NCI-H2029 (cell line): ENCODE measurements around the gene RERE.

Experiments used
- DNase-seq: peaks from one replicate; lab custom pipeline; 2025; lab: John Stamatoyannopoulos, UW

RERE gene

DNA sequence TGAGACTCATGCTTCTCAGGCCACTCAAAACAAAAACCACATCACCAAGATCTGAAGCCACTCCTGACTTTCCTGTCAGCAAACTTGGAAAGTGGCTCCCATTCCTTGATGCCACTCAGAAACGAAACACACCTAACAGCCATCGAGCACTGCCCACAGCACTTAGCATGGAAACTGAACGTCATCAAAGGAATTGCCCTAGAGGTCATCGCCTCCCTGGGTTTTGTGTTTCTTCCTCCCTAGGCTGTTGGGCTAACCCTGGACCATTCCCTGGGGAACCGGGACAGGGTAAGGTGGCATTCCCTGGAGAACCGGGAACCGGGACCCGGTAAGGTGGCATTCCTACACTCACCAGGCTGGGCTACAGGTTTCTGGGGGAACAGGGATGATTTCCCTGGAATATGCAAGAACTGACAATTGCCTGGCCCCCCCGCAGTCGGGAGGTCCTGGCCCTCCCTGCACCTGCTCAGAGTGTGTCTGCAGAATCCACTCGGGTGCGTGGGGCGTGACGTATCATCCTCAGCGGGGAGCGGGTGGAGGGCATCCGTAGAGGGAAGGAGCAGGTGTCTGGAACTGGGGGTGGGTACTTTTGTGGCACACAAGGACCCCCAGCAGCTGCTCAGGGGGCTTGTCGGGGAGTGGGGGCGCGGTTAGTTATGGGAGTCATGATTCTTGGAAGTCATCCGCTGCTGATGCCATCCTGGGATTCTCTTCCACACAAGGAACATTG, 469.2 kb downstream of the RERE start:
- DNase-seq: no peak

DNA sequence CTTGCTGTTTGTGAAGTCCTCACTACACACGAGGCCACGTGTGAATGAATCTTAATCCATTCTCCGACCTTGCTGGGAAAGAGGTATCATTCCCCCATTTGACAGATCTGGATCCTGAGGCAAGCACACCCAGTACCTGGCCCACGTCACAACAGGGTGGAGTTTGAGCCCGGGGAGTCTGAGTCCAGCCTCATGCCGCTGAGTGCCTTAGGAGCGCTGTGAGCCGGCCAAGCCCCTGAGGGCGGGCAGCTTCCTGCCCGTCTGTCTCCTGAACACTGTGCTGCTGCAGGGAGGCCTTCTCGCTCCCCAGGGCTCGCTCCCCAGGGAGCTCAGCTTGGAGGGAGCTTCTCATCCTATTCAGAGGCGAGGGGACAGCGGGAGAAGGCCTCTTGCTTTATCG, 469.8 kb downstream of the RERE start:
- no peak for DNase-seq

DNA sequence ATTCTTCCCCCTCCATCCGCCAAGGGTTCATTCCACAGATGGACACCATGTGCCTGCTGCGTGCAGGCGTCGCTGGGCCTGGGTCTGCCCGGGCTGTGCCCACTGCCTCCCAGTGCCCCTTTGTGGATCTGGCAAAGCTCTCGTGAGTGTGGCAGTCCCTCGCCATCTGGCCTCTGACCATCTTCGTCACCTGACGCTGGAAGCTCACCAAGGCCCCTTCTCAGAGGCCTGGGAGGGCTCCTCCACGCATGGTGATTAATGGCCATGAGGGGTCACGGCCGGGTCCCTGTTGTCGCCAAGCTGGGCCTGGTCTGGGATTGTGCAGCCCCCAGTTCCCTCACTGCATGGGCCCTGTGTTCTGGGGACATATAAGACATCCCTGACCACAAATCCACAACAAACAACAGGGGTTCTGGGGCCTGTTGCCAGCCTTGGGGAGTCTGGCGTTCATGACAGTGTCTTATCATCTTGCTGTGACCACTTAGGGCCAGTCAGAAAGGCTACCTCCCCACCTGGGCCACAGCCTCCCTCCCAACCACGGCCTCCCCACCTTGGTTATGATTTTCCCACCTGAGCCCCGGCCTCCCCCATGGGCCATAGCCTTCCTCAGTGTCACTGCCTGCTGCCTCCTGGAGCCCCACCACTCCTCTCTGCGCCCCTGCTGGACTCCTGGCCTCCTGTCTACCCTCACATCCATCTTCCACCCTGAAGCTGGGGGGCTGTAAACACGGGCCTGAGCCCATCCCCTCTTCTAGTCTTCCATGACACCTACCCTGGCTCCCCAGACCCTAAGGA, 471.6 kb downstream of the RERE start:
- DNase-seq: no peak

DNA sequence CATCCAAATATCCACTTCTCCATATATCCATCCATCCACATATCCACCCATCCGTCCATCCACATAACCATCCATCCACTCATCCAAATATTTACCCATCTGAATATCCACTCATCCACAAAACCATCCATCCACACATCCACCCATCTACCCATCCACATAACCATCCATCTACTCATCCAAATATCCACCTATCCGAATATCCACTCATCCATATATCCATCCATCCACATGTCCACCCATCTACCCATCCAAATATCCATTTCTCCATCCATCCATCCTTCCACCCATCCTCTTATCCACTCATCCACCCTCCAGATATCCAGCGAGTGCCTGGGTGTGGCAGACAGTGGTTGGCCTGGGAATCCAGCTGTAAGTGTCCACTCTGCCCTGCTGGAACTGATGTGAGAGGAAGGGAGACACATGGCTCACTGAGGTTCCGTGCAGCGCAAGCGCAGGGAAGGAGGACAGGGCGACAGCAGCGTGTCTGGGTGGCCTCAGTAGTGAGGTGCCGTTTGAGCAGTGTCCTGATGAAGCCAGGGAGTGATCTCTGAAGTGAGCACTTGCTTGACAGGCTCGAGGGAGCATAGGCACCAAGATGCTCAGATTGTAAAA, 472.4 kb downstream of the RERE start:
- no peak for DNase-seq

DNA sequence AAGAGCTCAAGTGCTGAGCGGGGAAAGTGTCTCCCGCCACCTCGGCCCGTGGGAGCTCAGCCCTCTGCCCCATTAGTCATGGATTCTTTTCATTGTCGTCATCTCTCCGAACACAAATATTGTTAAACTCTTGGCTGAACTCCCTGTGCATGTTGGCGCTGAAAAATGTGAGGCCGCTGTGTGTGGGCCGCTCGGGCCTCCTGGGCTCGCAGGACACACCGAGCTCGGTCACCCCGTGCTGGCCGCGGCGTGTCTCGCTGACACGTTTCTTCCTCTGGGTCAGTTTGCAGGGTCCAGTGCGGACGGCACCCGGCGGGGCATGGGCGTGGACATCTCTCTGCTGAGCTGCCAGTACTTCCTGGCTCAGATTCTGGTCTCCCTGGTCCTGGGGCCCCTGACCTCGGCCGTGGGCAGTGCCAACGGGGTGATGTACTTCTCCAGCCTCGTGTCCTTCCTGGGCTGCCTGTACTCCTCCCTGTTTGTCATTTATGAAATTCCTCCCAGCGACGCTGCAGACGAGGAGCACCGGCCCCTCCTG, 473.9 kb downstream of the RERE start:
- no peak for DNase-seq

DNA sequence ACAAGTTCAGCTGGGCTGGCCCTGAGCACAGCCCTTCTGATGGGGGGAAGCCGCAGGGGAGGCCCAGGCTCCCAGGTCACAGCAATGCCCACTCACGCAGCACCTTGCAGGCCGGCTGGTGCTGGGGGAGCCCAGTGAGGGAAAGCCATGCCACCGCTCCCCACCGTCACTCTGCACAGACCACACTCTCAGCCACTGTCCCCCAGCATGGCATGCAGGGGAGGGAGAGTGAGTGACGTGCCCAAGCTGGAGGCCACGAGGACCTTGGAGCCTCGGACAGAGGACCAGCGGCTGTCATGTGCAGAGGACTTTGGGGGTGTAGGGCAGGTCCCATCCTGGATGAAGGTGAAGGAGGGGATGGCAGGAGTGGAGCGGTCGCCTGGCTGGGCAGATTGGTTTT, 474.4 kb downstream of the RERE start:
- no peak for DNase-seq

DNA sequence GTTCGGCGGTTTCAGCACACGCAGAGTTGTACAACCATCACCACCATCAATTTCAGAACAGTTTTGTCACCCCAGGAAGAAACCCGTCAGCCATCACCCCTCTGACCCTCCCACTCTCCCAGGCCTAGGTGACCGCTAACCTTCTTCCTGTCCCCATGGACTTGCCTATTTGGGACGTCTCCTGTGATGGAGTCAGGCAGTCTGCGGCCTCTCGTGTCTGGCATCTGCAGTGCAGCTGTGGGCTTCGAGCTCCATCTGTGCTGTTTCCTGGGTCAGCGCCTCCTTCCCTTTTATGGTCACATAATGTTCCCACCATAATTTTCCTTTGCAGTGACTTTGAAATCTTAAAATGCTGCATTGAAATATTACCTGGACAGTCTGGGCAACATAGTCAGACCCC, 475.1 kb downstream of the RERE start:
- DNase-seq: no peak

DNA sequence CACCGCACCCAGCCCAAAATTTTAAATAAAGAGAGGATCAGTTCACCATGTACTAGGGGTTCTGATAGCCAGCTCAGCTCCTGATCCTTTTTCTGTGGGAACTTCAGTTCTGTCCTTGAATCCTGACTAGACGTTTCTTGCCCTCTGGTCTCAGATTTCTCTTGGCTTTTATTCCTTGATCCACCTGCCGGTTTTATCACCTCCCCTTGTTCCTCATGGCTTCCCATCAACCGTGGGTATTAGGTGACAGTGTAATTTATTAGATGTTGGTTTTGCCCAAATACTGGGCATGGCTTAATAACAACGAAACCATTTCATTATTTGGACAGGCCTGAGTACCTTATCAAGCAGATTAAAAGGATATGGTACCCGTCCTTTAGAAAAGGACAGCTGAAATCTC, 477.0 kb downstream of the RERE start:
- no peak for DNase-seq

DNA sequence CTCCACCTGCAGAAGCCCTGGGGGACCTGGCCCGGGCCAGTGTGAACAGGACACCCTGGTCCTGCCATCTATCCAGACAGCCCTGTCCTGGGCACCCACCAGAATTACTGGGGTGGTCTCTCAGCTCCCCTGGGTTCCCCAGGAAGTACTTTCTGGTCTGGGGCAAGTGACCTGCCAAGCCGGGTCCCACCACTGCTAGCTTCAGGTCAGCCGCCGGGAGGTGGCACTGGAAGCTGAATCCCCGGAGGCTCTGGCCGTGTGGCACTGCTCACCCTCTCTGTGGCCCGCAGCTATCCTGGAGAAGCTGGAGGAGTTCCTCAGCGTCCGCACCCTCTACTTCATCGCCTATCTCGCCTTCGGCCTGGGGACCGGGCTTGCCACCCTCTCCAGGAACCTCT, 478.2 kb downstream of the RERE start:
- DNase-seq: no peak

DNA sequence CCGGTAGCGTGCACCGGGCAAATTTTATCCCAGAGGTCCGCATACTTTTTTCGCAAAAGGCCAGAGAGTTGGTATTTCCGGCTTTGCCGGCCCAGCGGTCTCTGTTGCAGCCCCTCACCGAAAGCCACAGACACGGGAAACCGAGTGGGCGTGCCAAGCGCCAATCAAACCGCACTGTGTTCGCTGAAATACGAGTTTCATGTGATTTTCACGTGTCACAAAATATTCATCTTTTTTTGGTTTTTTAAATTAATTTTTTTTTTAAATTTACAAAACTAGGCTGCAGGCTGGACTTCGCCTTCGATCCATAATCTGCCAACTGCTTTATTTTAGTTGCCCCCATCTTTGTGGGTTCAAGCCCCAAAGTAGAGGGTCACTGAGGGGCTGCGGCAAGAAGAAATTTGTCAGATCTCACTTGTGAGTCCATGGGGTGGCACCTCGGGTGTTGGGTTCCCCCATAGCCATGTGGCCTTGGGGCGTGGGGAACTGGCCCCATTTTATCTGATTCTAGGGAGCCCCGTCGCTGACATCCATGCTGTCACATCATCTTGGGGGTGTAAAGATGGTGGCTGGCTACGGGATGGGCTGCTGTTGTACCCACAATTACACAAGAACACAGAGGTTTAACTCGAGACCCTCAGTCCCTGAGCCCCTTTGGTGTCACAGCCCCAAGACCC, 478.8 kb downstream of the RERE start:
- no peak for DNase-seq

DNA sequence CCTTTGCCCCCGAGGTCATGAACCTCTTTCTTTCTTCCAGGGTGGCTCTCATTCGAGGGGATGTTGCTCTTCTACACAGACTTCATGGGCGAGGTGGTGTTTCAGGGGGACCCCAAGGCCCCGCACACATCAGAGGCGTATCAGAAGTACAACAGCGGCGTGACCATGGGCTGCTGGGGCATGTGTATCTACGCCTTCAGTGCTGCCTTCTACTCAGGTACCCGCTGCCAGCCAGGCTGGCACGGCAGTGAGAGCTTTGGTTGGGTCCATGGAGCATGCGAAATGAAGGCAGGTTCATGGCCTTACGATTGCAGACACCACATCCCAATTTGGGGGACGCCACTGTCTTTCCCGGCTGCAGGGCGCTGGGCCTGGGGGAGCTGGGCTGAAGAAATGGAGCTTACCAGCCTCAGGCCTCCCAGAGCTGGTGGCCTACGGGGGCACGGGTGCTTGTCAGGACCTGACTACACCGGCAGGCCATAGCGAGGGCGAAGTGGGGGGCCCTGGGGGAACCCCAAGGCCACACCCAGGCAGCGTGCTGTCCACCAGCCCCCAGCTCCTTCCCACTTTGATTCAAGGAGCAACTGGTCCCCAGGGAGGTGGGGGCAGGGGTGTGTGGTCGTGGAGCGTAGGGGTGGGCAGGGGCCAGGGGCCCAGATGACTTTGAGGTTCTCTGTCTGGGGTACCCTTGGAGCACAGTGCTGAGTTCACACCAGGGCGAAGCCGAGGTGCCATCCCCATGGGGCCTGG, 479.5 kb downstream of the RERE start:
- no peak for DNase-seq

DNA sequence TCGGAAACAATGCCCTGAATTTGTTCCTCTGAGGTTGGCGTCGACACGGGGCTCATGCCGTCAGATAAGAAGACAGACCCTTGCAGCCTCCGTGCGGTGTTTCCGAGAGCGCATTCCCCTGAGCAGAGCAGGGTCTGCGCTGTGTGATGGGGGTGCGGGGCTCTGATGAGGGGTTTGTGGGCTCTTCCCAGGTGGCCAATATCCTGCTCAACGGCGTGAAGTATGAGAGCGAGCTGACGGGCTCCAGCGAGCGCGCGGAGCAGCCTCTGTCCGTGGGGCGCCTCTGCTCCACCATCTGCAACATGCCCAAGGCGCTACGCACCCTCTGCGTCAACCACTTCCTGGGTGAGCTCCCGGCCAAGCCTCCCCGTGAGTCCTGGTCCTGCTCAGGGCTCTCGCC, 482.2 kb downstream of the RERE start:
- DNase-seq: no peak

DNA sequence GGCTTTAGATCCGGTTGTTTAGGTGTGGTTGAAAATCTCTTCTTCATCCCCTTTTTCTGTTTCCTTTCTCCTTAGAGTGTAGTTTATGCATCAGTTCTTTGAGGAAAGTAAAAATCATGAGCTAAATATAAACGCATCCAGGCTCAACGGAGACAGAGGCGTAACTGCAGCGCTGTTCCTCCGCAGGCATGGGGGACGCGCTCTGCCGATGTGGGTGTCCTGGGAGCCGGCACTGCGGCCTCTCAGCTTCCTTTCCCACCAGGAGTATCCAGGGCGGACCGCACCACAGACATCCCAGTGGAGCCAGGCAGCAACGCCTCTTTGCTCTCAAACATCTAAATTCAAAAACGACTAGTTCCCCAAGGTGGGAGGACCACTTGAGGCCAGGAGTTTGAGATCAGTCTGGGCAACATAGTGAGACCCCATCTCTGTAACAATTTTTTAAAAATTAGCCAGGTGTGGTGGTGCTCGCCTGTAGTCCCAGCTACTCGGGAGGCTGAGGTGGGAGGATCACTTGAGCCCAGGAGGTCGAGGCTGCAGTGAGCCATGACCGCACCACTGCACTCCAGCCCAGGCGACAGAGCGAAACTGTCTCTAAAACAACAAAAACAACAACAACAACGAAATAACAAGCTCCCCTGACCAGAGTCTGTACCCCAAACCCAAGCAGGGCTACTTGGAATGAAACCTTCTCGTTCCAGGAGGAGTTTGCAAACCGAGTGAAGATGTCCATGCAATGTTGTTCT, 483.2 kb downstream of the RERE start:
- no peak for DNase-seq

DNA sequence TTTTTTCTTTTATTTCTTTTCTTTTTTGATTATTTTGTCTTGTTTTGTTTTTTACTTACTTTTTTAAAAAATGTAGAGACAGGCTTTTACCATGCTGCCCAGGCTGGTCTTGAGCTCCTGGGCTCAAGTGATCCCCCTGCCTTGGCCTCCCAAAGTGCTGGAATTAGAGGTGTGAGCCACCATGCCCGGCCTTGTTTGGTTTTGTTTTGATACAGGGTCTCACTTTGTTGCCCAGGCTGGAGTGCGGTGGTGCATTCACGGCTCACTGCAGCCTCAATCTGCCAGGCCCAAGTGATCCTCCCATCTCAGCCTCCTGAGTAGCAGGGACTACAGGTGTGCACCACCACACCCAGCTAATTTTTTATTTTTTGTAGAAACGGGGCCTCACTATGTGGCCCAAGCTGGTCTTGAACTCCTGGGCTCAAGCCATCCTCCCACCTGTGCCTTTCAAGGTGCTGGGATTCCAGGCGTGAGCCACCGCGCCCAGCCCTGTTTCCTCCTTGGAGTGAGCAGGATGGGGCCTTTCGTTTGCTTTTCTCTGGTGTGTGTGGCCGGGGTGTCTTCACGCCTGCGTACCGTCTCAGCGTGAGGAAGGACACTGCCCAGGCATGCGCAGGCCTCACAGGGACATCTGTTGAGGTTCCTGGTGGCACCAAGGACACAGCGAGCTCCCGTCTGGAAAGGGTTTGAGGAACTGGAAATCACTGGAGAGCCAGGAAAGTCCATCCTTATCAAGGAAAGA, 484.0 kb downstream of the RERE start:
- DNase-seq: no peak

DNA sequence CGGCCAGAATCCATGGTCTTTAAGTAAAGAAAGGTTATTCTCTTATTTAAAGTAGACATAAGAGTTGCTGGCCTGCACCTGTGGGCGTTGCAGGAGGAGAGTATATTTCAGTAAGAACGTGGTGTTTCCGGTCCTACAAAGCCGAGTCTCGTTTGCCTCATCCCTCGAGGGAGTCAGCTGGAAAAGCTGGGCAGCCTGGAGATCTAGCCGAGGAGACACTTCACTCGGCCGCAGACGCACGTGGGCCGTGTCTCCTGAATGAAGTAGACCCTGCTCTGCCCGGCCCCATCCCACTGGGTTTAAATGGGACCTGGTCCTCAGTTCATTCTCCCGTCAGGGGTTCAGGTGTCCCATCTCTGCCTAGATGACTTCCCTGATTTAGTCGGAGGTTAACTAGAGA, 484.6 kb downstream of the RERE start:
- DNase-seq: no peak

DNA sequence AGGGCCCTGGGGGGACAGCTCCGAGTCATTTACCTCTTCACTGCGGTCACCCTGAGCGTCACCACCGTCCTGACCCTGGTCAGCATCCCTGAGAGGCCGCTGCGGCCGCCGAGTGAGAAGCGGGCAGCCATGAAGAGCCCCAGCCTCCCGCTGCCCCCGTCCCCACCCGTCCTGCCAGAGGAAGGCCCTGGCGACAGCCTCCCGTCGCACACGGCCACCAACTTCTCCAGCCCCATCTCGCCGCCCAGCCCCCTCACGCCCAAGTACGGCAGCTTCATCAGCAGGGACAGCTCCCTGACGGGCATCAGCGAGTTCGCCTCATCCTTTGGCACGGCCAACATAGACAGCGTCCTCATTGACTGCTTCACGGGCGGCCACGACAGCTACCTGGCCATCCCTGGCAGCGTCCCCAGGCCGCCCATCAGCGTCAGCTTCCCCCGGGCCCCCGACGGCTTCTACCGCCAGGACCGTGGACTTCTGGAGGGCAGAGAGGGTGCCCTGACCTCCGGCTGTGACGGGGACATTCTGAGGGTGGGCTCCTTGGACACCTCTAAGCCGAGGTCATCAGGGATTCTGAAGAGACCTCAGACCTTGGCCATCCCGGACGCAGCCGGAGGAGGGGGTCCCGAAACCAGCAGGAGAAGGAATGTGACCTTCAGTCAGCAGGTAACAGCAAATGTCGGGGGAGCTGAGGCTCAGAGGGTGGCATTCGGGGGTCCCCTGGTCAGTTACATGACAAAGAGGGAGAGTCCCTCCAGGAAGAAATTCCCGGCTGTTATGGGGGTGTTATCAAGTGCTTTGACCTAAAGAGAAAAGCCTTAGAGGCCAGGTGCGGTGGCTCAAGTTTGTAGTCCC, 486.9 kb downstream of the RERE start:
- no peak for DNase-seq

DNA sequence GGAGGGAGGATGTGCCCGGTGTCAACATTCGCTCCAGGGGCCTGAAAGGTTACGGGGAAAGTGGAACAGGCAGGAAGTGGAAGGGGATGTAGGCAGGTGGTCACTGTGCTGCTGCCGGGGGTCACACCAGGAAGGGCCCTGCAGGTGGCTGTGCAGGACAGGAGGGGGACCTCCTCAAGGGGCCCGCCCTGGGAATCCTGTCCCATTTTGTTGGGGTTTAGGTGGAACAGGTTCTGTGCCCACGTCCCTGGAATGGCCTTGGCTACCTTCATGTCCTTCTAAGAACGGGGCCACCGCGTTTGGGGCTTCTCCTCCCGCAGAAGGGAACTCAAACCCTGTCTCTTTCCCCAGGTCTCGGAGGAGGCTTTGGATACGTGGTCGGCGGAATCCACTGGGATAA, 487.6 kb downstream of the RERE start:
- no peak for DNase-seq

DNA sequence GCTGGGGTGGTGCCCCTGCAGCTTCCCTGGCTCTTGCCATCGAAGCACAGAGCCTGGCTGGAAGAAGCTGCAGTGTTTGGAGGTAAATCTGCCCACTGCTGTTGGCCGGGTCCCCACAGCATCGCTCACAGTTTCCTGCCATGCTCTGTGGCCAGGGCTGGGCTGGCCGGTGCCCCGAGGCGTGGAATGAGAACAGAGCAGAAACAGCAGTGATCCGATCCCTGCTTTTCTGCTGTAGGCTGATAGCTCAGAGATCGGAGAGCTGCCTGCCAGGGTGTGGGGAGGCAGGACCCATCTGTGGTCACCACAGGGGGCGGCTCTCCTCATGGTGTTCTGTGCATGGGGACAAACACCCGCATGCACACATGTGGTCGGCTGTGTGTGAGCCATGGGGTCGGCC, 488.0 kb downstream of the RERE start:
- no peak for DNase-seq

DNA sequence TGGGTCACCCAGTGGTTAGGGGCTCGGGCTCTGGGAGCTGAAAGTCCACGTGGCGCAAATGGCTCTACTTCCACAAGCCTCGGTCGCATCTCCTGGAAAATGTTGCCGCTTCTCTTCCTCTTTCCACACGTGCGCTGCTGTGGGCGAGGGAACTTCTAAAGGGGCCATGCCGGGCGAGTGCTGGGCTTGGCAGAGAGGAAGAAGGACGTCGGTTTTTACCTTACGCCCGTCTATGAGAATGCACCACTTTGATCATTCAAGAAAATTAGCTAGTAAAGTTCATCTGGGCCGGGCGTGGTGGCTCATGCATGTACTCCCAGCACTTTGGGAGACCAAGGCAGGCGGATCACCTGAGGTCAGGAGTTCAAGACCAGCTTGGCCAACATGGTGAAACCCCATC, 489.2 kb downstream of the RERE start:
- DNase-seq: no peak
